H1 (cell line): Measurements from ENCODE around the gene ATF3. TPM values are rescaled to one million over a fixed set of nuclear protein-coding genes. Genes with fewer than 3 reads are reported as not detected.

Experiments used
- CTCF ChIA-PET: fragments of 300-600 bp; sonication (Branson Sonifier 250); formaldehyde crosslinking; loops from one replicate; lab custom pipeline; 2021; ENCODE audit not compliant: partially characterized antibody; lab: Charles Lee
- POLR2A ChIA-PET: fragments of 300-600 bp; sonication (Branson Sonifier 250); formaldehyde crosslinking; loops from one replicate; lab custom pipeline; 2021; ENCODE audit warnings: inconsistent platforms; ENCODE audit not compliant: partially characterized antibody; lab: Charles Lee
- DNase-seq, 2 experiments: peaks; one replicate each; pipeline versions ENCODE4 v3.0.0 to v3.0.0-alpha.2; 2010 to 2022; ENCODE audit warnings: low spot score in 2 of 2, low read depth in 1 of 2, mixed read lengths in 1 of 2
- FAIRE-seq: peaks from 2 replicates; lab custom pipeline; 2011; peaks lifted over from hg19 to GRCh38; lab: Jason Lieb, UNC
- H2AFZ ChIP-seq: 2 replicates; pipeline ENCODE4 v1.8.1; 2012; ENCODE audit warnings: low read length, inconsistent platforms
- H2AK5ac ChIP-seq: 2 replicates; pipeline ENCODE4 v1.6.1; 2013; ENCODE audit warnings: low read depth, low read length
- H2BK120ac ChIP-seq: replicated peaks from 2 replicates; pipeline ENCODE3; 2013; ENCODE audit warnings: low read depth, low read length, inconsistent platforms
- H2BK12ac ChIP-seq: 2 replicates; pipeline ENCODE4 v1.6.1; 2013; ENCODE audit warnings: low read depth, low read length
- H2BK15ac ChIP-seq: 2 replicates; pipeline ENCODE4 v1.6.1; 2013; ENCODE audit warnings: low read length
- H2BK20ac ChIP-seq: 2 replicates; pipeline ENCODE4 v1.6.1; 2013; ENCODE audit warnings: low read length
- H2BK5ac ChIP-seq: 2 replicates; pipeline ENCODE4 v1.6.1; 2013; ENCODE audit warnings: low read depth, low read length
- H3K14ac ChIP-seq: 2 replicates; pipeline ENCODE4 v1.6.1; 2013; ENCODE audit warnings: inconsistent platforms; ENCODE audit not compliant: insufficient read length
- H3K18ac ChIP-seq: 2 replicates; pipeline ENCODE4 v1.6.1; 2013; ENCODE audit warnings: low read length; ENCODE audit errors: extremely low read depth
- H3K23ac ChIP-seq: 2 replicates; pipeline ENCODE4 v1.6.1; 2013; ENCODE audit warnings: inconsistent platforms; ENCODE audit not compliant: insufficient read length
- H3K23me2 ChIP-seq: 2 replicates; pipeline ENCODE4 v1.6.1; 2013; ENCODE audit warnings: low read depth, low read length
- H3K27ac ChIP-seq: 2 replicates; pipeline ENCODE4 v1.6.1; 2011; ENCODE audit warnings: low read depth, low read length, inconsistent platforms
- H3K27me3 ChIP-seq, 4 experiments: replicated peaks in 1 of 4; 1 replicate in 1 of 4; 2 replicates in 3 of 4; pipeline versions ENCODE4 v1.6.1 to v1.8.1; 2011 to 2013; ENCODE audit warnings: low read length in 3 of 4, mild to moderate bottlenecking in 3 of 4, inconsistent platforms in 2 of 4, mixed read lengths in 2 of 4, moderate library complexity in 1 of 4; ENCODE audit not compliant: control insufficient read depth in 3 of 4, insufficient read depth in 3 of 4; ENCODE audit errors: extremely low read depth in 1 of 4
- H3K36me3 ChIP-seq, 4 experiments: 2 replicates each; pipeline versions ENCODE4 v1.6.1 to v1.8.1; 2011 to 2013; ENCODE audit warnings: mild to moderate bottlenecking in 4 of 4, low read length in 3 of 4, moderate library complexity in 2 of 4, control low read depth in 1 of 4, inconsistent platforms in 1 of 4; ENCODE audit not compliant: insufficient read depth in 4 of 4, control insufficient read depth in 2 of 4
- H3K4ac ChIP-seq: replicated peaks from 2 replicates; pipeline ENCODE3; 2013; ENCODE audit warnings: low read length, low read depth, mixed read lengths, inconsistent platforms; ENCODE audit not compliant: insufficient read length
- H3K4me1 ChIP-seq, 4 experiments: replicated peaks in 1 of 4; 1 replicate in 1 of 4; 2 replicates in 3 of 4; pipeline versions ENCODE4 v1.6.1 to v1.8.1; 2011 to 2013; ENCODE audit warnings: low read length in 3 of 4, inconsistent platforms in 2 of 4, mixed read lengths in 1 of 4; ENCODE audit not compliant: insufficient read depth in 4 of 4, control insufficient read depth in 3 of 4
- H3K4me2 ChIP-seq, 2 experiments: 2 replicates each; pipeline versions ENCODE4 v1.6.1 to v1.8.1; 2011 to 2013; ENCODE audit warnings: low read depth in 2 of 2, low read length in 2 of 2, control low read depth in 1 of 2, inconsistent platforms in 1 of 2, mild to moderate bottlenecking in 1 of 2; ENCODE audit not compliant: insufficient read depth in 1 of 2
- H3K4me3 ChIP-seq, 4 experiments: fragments of 200-600, 300-600 bp in 1 of 4; sonication (generic), shearing (Covaris generic), sonication (Bioruptor Twin) in 1 of 4; 2 replicates each; pipeline versions ENCODE4 v1.5.1 to v1.8.1; 2011 to 2016; ENCODE audit warnings: low read length in 4 of 4, low read depth in 3 of 4, control low read depth in 2 of 4, inconsistent platforms in 2 of 4, mild to moderate bottlenecking in 2 of 4, mixed read lengths in 1 of 4, moderate library complexity in 1 of 4; ENCODE audit not compliant: insufficient read depth in 2 of 4; ENCODE audit errors: extremely low read depth in 1 of 4
- H3K56ac ChIP-seq: replicated peaks from 2 replicates; pipeline ENCODE3; 2013; ENCODE audit warnings: low read depth, mild to moderate bottlenecking, mixed read lengths, low read length, inconsistent platforms; ENCODE audit not compliant: insufficient read length
- H3K79me1 ChIP-seq: 2 replicates; pipeline ENCODE4 v1.6.1; 2013; ENCODE audit warnings: low read depth, low read length, control low read depth
- H3K79me2 ChIP-seq, 2 experiments: 2 replicates each; pipeline versions ENCODE4 v1.6.1 to v1.8.1; 2012 to 2013; ENCODE audit warnings: low read length in 2 of 2, mild to moderate bottlenecking in 2 of 2, inconsistent platforms in 1 of 2; ENCODE audit not compliant: insufficient read depth in 2 of 2, control insufficient read depth in 1 of 2
- H3K9ac ChIP-seq, 4 experiments: replicated peaks in 1 of 4; 1 replicate in 1 of 4; 2 replicates in 3 of 4; pipeline versions ENCODE4 v1.6.1 to v1.8.1; 2011 to 2013; ENCODE audit warnings: low read depth in 3 of 4, low read length in 3 of 4, control low read depth in 2 of 4, mild to moderate bottlenecking in 2 of 4, moderate library complexity in 2 of 4, inconsistent platforms in 1 of 4; ENCODE audit errors: extremely low read depth in 1 of 4
- H3K9me3 ChIP-seq, 2 experiments: 2 replicates each; pipeline versions ENCODE4 v1.6.1 to v1.8.1; 2012 to 2013; ENCODE audit warnings: mild to moderate bottlenecking in 2 of 2, moderate library complexity in 2 of 2, control low read depth in 1 of 2, inconsistent platforms in 1 of 2, low read depth in 1 of 2, low read length in 1 of 2, mixed read lengths in 1 of 2; ENCODE audit not compliant: insufficient read depth in 2 of 2
- H4K20me1 ChIP-seq, 2 experiments: replicated peaks in 1 of 2; 2 replicates each; pipeline versions ENCODE3 to v1.8.1; 2011 to 2013; ENCODE audit warnings: inconsistent platforms in 2 of 2, low read length in 2 of 2, mild to moderate bottlenecking in 1 of 2; ENCODE audit not compliant: insufficient read depth in 2 of 2, control insufficient read depth in 1 of 2
- H4K5ac ChIP-seq: 2 replicates; pipeline ENCODE4 v1.6.1; 2013; ENCODE audit warnings: low read length, low read depth, mixed read lengths, inconsistent platforms; ENCODE audit not compliant: insufficient read length
- H4K8ac ChIP-seq: 2 replicates; pipeline ENCODE4 v1.8.0; 2013; ENCODE audit warnings: mild to moderate bottlenecking, moderate library complexity, low read length, inconsistent platforms; ENCODE audit not compliant: insufficient read depth; ENCODE audit errors: extremely low read depth
- H4K91ac ChIP-seq: replicated peaks from 2 replicates; pipeline ENCODE3; 2013; ENCODE audit warnings: low read length, mixed read lengths, inconsistent platforms; ENCODE audit not compliant: insufficient read length
- CEBPB ChIP-seq: IDR thresholded peaks from 2 replicates; pipeline ENCODE4 v1.6.1; 2012; ENCODE audit warnings: low read depth, low read length
- CTCF ChIP-seq, 3 experiments: IDR thresholded peaks; 1 replicate in 2 of 3; 2 replicates in 1 of 3; pipeline versions ENCODE4 v1.5.1 to v1.6.1; 2011; ENCODE audit warnings: low read length in 3 of 3, mild to moderate bottlenecking in 3 of 3, inconsistent platforms in 2 of 3, low read depth in 1 of 3, moderate library complexity in 1 of 3; ENCODE audit not compliant: insufficient read depth in 1 of 3; ENCODE audit errors: control extremely low read depth in 1 of 3
- WGBS, 2 experiments: shearing (Covaris generic) in 1 of 2; methylation state at CpG; one replicate each; pipeline versions ENCODE4 v1.1.6 to v1.1.7; 2013 to 2015; ENCODE audit warnings: low lambda C conversion rate in 2 of 2, mixed read lengths in 2 of 2, inconsistent platforms in 1 of 2, low coverage in 1 of 2, missing lambda C conversion rate in 1 of 2; ENCODE audit not compliant: insufficient replicate concordance in 2 of 2, insufficient coverage in 1 of 2, insufficient read length in 1 of 2; ENCODE audit errors: extremely low coverage in 1 of 2, missing lambda C conversion rate in 1 of 2; 5-methylcytosine and 5-hydroxymethylcytosine counted together
- polyA plus RNA-seq, 7 experiments: library from polyadenylated mRNA; depleted of rRNA in 3 of 7; stranded (reverse) in 5 of 7; unstranded in 2 of 7; fragments of >200 nt in 5 of 7; fragments of 200-250 nt in 2 of 7; gene quantifications; 1 replicate in 5 of 7; 2 replicates in 1 of 7; 4 replicates in 1 of 7; pipeline versions ENCODE4 v1.2.1 to v1.2.3, GENCODE V29; 2011 to 2013; ENCODE audit warnings: missing spikeins in 2 of 7, mixed read lengths in 2 of 7
- total RNA-seq: library from RNA; stranded (reverse); fragmentation: NEBNext Ultra II Directional; extraction: Animal tissue kit (Norgen Biotek cat#: 25700); gene quantifications from 2 replicates; pipeline ENCODE4 v1.2.1, GENCODE V29; 2021

The ATF3 gene
- total and polyA plus RNA-seq, 2 of the 8 experiments (the other 6 are each of a cell fraction or from before 2014, with no cell fraction given): 12.2 to 27.7 TPM

- Histone ChIP-seq H4K8ac (no peak overlapping the region), H3K23ac (no peak overlapping the region), H3K79me2 (no peaks in the 10 kb centered on the region), H3K36me3 (no peaks in the 10 kb centered on the region), H3K4me2 (peak overlapping the region in 1 of 2 experiments; percentile 78; a peak in 3 of 4 replicates), H3K14ac (no peak overlapping the region), H3K18ac (no peak overlapping the region), H2BK20ac (no peak overlapping the region)
- POLR2A ChIA-PET: interaction anchor here (0.8 to 5.1 kb wide), 8 partner anchors 9 to 245 kb away, joined by 3 to 39 read pairs (median 3); partner anchors contain the start of gene ATF3
- TF ChIP-seq CEBPB (peak; percentile 77), CTCF (IDR thresholded peaks at IDR 0.05; ENCODE audit: control extremely low read depth in 1 of 3, insufficient read depth in 1 of 3, low read depth in 1 of 3, low read length in 3 of 3) (no peak)
- TF ChIP-seq, all 59 proteins: peak for 1
- peaks cover 0 to 9% (median 5%) of the 10 kb centered on the region in 4 experiments; a peak in 4 of 7 replicates for H3K27me3 ChIP-seq
- CTCF ChIA-PET: interaction anchor here (0.5 to 4.8 kb wide), 75 partner anchors 9 to 754 kb away, joined by 3 to 57 read pairs (median 5); partner anchors contain the start of genes BATF3, NSL1, SPATA45 and TATDN3
- no peaks in the 10 kb centered on the region; a peak in 1 of 7 replicates for H3K4me1 ChIP-seq
- H4K91ac ChIP-seq: no peak overlapping the region
- H3K4me3 ChIP-seq: peak overlapping the region in 1 of 4 experiments; percentile 67; a peak in 2 of 8 replicates
- H3K27ac ChIP-seq: no peak overlapping the region
- H2BK5ac ChIP-seq: no peak overlapping the region
- DNase-seq: peak in 1 of 2 experiments; percentile 26
- H3K4ac ChIP-seq: no peak overlapping the region
- H2BK15ac ChIP-seq: no peak overlapping the region
- H3K56ac ChIP-seq: no peak overlapping the region
- no peak for FAIRE-seq
- WGBS, 2 experiments: 78% methylated on average over 11 of the region's 11 CpGs; no CpG with 5 or more reads in 1 of the 2 experiments
- H4K20me1 ChIP-seq: no peaks in the 10 kb centered on the region
- no peak overlapping the region for H2BK120ac ChIP-seq
- no peaks in the 10 kb centered on the region; the same call in 1 of the 2 replicates for H3K79me1 ChIP-seq
- no peak overlapping the region for H4K5ac ChIP-seq
- H3K23me2 ChIP-seq: no peaks in the 10 kb centered on the region
- no peak overlapping the region for H2AFZ ChIP-seq
- H2BK12ac ChIP-seq: no peak overlapping the region; the same call in 1 of the 2 replicates
- H2AK5ac ChIP-seq: no peak overlapping the region
- H3K9me3 ChIP-seq: no peaks in the 10 kb centered on the region
- H3K9ac ChIP-seq: no peak overlapping the region
Observed at GRCh38 chr1:212664409-212665199, 56.0 kb downstream of the ATF3 start.
